GM18505 (cell line): ENCODE data around the gene PLEKHA4.

Experiments used
- ATAC-seq: cut with Tn5 transposase; IDR thresholded peaks from one replicate; pipeline ENCODE4 v1.9.1; 2021; ENCODE audit not compliant: unreplicated experiment
- POLR2A ChIP-seq: IDR thresholded peaks from 4 replicates; pipeline ENCODE4 v1.6.1; 2011; ENCODE audit warnings: borderline replicate concordance; ENCODE audit not compliant: insufficient read depth, insufficient read length; ENCODE audit errors: extremely low read depth

The PLEKHA4 gene

DNA sequence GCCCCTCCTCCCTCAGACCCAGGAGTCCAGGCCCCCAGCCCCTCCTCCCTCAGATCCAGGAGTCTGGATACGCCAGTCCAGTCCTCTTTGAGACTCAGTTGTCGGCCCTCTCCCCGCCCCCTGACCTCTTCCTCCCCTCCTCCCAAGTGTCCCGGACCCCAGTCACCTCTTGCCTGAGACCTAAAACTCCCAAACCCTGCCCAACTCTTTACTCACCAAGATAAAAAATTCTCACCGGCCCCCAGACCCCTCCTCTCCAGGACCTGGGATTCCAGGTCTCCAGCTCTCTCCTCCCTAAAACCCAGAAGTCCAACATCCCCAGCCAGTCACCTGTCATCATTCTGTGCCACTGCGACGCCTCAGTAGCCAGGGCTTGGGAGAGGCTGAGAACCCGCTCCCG, 30.7 kb downstream of the PLEKHA4 start:
- TF ChIP-seq POLR2A: no peak
- ATAC-seq: no peak

DNA sequence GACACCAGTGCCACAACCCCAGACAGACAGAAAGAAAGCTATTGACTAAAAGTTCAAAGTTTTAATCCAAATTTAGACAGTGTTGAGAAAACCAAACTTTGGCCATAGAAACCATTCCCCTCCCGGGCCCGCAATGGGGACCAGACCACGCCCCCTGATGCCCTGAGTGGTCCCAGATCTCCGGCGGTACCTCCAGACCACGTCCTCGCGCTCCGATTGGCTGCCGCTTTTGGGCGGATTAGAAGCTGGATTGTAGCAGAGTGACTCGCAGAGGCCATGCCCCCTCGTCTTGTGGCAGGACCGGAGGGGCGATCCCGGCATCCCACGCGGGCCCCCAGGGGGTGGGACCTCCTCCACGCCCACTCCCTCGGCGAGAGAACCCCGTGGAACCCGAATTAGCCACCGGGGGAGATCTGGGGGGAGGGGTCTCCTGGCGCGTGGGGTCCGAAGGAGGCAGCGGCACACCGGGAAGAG, 31.3 kb downstream of the PLEKHA4 start:
- ATAC-seq: peak; percentile 46
- peak; percentile 46 for TF ChIP-seq POLR2A

DNA sequence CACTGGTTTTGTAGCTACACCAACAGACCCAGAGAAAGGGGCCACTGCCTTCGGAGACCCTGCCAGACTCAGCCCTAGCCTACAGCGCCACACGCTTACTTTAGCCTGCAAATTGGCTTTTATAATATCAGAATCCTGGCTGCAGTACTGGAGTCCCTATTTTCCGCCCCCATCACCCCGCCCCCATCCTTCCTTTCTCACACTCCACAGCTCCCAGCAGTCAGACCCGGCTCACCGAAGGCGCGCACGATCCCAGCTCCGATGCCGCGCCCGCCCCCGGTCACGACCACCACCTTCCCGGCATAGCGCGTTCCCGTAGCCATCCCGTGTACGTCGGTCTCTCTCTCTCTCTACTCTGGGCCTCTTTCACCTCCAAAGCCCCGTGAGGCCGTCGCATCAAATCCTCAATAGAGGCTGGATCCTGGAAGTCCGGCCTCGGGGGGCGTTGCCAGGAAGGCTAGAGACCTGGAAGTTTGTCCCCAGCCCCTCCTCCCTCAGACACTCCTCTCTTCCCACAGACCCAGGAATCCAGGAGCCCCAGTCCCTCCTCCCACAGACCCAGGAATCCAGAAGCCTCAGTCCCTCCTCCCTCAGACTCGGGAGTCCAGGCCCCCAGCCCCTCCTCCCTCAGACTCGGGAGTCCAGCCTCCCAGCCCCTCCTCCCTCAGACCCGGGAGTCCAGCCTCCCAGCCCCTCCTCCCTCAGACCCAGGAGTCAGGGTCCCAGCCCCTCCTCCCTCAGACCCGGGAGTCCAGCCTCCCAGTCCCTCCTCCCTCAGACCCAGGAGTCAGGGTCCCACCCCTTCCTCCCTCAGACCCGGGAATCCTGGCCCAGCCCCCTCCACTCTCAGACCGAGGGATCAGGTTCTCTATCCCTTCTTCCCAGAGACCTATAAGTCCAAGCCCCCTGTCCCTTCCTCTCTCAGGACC, 32.1 kb downstream of the PLEKHA4 start, which contains the start of gene HSD17B14:
HSD17B14 (minus strand) TSS at position 403 of the 929 bp plus-strand sequence; CDS start at position 323, 80 bp downstream.
- TF ChIP-seq POLR2A: no peak

DNA sequence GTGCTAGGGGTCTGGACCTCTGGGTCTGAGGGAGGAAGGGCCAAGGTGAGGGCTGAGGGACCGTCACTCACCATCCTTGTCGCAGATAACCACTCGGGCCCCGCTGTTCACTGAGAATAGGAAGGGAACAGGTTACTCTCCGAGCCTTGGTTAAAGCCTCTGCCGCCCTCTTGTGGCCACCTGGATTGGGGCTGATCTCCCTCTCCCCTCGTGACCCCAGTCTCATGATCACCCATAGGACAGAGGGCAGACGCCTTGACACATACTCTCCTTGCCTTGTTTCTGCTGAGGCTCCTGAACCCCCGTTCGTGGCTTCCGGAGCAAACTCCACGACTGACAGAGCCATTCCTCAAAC, 32.7 kb downstream of the PLEKHA4 start:
- peak; percentile 56 for TF ChIP-seq POLR2A
- ATAC-seq: peak; percentile 65

More for the DNA sequence above, 32.1 kb downstream of the PLEKHA4 start, which contains the start of gene HSD17B14:
- peak; percentile 22 for ATAC-seq

DNA sequence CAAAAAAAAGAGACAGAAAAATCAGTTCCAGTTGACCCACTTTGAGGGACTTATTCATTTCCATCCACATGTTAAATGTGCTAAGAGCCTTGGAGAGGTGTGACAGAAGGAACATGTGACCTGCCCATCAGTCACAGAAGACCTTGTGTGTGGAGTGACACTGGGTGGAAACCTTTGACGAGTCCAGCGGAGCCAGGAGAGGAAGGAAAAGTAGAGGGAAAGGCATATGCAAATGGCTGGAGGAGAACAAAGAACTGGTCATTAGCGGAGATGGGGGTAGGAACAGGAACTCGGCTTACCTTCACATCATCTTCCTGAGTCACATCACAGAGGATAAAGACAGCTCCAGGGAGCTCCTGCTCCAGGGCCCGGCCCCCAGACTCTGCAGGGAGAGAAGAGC, 34.4 kb downstream of the PLEKHA4 start:
- ATAC-seq: no peak
- no peak for TF ChIP-seq POLR2A

DNA sequence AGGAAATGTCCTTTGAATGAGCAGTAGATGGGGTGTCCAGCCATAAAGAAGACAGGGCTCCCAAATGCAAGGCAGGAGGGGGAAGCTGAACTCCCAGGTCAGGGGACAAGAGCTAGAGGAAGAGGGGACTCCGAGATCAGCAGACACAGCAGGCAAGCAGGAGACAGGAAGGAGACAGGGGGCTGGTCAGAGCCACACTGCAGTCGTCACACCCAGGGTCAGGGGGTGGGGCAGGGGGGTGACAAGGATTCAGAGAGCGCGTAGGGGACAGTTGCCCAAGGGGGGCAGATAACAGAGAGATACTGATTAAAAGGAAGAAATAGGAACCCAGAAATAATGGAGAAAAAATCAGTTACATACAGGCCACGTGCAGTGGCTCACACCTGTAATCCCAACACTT, 35.4 kb downstream of the PLEKHA4 start:
- ATAC-seq: no peak
- no peak for TF ChIP-seq POLR2A

DNA sequence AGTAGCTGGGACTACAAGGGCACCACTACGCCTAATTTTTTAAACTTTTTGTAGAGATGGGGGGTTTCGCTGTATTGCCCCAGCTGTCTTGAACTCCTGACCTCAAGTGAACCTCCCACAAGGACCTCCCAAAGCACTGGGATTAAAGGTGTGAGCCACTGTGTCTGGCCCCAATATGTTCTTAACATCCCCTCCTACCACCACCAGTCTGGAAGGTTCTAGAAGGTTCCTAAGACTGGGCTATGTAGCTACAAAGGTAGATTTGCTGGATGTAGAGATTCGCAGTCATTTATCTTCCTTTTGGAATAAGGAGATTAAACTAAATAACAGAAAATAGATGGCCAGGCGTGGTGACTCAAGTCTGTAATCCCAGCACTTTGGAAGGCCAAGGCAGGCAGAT, 37.5 kb downstream of the PLEKHA4 start:
- TF ChIP-seq POLR2A: no peak
- no peak for ATAC-seq

DNA sequence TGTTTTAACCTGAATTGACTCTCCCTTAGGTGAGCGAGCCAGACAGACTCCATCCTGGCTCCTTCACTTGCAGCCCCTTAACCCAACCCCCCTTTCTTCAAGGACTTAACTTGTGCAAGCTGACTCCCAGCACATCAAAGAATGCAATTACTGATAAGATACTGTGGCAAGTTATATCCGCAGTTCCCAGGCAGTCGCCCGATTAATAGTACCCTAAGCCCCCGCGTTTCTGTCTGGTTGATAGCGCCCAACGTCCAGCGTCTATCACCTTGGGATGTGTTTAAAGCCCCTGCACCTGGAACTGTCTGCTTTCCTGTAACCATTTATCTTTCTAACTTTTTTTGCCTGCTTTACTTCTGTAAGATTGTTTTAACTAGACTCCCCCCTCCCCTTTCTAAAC, 38.3 kb downstream of the PLEKHA4 start:
- ATAC-seq: no peak
- no peak for TF ChIP-seq POLR2A

DNA sequence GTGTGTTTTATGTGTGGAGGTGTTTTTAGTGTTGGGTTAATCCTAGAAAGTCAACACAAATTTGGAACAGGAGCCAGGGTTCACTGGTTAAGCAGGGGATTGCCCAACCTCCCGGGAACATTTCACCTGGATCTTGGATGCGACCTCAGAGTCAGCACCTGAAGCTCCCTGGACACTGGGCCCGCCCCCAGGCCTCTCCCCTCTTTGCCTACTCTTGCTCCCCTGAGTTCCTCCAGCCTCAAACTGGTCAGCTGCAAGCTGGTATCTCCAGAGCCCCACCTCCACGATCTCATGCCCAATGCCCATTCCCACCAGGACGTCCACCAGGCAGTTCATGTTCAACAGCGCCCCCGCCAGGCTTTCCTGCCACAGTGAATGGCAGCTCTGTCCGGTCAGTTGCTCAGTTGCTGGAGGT, 41.8 kb downstream of the PLEKHA4 start:
- TF ChIP-seq POLR2A: no peak
- no peak for ATAC-seq

DNA sequence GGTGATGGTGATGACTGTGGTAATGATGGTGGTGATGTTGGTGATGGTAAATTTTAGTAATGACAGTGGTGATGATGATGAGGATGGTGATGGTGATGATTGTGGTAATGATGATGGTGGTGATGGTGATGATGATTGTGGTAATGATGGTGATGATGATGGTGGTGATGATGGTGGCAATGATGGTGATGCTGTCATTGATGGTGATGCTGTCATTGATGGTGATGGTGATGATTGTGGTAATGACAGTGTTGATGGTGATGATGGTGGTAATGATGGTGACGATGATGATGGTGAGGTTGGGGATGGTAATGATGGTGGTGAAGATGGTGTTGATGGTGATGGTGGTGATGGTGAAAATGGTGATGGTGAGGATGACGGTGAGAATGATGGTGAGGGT, 45.9 kb downstream of the PLEKHA4 start:
- no peak for TF ChIP-seq POLR2A
- ATAC-seq: no peak

DNA sequence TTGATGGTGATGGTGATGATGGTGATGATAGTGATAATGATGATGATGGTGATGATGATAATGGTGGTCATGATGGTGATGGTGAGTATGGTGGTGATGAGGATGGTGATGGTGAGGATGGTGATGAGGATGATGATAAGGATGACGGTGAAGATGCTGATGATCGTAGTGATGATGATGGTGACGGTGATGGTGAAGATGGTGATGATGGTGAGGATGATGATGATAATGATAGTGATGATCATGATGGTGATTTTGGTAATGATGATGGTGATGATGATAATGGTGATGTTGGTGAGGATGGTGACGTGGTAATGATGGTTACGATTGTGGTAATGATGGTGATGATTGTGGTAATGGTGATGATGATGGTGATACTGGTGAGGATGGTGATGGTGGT, 46.8 kb downstream of the PLEKHA4 start:
- no peak for TF ChIP-seq POLR2A
- ATAC-seq: no peak

DNA sequence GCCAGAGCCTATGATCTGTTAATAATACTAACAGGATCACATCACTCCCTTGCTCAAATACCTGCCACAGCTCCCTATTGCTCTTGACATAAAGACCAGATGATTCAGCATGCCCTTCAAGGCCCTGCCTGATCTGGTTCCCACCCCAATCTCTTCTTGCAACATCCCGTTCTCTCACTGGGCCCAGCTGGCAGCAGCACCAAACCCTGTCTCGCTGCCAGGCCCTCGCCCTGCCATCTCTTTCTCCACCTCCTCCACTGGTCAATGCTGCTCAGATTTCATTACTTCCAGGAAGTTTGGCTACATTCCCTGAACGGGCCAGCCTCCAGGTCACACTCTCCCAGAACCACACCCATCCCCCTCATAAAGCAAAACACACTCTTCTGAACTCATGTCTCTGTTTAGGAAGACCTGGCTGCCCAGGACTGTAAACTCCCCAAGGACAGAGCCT, 49.0 kb downstream of the PLEKHA4 start:
- no peak for ATAC-seq
- TF ChIP-seq POLR2A: no peak

DNA sequence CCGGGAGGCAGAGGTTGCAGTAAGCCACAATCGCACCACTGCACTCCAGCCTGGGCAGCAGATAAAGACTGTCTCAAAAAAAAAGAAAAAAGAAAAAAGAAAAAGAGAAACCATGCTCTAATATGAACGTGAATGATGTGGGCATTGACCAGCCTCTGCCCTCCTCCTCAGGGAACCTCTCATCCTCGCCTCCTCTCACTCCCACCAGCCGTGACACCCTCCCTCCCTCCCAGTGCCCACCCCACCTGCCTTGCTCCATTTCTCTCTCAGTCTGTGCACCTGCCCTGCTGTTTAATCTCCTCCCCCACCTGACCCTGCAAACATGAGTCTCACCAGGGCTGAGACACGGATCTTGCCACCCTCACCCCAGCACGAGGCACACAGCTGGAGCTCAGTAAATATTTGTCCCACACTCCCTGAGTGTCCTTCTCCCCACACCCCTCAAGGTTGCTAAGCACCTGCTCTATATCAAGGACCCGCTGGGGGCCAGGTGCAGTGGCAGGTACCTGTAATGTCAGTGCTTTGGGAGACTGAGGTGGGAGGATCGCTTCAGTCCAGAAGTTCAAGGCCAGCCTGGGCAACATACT, 50.1 kb downstream of the PLEKHA4 start:
- ATAC-seq: no peak
- no peak for TF ChIP-seq POLR2A

DNA sequence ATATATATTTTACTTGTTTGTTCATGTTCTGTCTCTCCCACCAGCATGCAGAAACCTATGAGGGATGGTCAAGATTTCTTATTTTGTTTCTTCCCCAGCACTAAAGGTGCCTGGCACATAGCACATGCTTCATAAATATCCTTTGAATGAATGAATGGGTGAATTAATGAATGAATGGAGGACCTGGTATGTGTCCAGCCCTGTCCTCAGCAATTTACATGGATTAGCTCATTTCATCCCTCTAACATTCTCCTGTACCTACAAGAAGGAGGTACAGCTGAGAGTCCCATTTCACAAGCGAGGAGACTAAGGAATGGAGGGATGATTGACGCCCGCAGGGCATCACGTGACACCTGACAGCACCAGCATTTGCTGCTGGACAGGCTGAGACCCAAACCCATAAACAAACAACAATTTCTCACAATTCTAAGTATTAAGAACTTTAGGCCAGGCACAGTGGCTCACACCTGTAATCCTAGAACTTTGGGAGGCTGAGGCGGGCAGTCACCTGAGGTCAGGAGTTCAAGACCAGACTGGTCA, 50.8 kb downstream of the PLEKHA4 start:
- no peak for TF ChIP-seq POLR2A
- ATAC-seq: no peak

DNA sequence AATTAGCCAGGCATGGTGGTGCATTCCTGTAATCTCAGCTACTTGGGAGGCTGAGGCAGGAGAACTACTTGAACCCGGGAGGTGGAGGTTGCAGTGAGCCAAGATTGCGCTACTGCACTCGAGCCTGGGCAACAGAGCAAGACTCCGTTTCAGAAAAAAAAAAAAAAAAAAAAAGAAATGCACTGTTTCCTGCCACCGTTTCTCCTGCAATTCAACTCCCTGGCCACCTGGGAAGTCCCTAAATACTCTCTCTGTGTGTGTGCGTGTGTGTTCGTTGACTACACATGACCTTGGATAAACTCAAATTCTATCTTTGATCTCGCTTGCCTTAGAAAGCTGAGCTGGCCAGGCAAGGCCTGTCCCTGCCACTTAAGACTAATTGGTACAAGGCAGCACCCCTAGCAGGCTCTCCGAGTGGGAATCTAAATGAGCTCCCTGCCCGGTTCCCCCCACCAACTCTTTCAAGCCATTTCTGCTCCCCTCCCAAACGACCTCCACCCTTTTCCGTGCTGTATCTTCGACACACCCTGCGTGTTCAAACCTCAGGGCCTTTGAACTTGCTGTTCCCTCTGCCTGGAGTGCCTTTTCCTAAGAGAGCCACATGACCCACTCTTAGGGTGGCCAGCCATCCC, 52.4 kb downstream of the PLEKHA4 start:
- ATAC-seq: no peak
- TF ChIP-seq POLR2A: no peak
